ENCODE measurements around the gene CNTD1.

CNTD1 gene

DNA sequence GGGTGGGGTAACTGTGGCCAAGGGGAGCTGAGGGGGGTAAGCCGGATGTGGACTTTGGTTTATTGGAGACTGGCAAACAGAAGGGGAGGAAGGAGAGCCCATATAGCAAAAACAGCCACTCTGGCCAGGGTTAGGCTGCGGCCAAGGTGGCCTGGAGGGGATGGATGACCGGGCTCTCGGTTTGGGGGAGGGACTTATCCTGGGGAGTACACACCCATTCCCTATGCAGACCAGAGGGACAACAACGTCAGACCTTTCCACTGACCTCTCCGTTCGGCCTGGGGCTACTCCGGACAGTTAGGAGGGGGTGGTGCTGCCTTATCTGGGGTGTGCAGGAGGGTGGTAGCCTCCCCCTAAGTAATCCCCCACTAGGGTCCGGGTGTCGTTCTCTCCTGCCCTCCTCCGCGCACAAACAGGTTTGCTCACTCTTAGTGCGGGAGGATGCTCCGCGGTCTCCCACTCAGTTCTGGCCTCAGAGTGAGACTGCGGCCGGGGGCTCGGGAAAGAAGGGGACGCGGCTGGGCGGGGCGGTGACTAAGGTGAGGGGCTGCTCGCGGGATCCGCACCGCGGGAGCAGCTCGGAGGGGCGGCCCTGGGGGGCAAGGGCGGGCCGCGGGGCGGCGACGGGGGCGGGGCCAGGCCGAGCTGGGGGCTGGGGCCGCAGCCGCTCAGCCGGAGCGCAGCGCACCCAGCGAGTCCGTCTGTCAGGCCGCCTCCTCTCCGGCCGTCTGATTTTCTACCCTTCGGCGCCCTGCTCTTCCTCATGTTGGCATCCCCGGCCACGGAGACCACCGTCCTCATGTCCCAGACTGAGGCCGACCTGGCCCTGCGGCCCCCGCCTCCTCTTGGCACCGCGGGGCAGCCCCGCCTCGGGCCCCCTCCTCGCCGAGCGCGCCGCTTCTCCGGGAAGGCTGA lies 18.5 kb upstream of the CNTD1 start, which contains the start of gene WNK4:
WNK4 (plus strand) TSS at position 675 of the 915 bp plus-strand sequence; CDS start at position 764, 89 bp downstream.
- DNase-seq: no peak

DNA sequence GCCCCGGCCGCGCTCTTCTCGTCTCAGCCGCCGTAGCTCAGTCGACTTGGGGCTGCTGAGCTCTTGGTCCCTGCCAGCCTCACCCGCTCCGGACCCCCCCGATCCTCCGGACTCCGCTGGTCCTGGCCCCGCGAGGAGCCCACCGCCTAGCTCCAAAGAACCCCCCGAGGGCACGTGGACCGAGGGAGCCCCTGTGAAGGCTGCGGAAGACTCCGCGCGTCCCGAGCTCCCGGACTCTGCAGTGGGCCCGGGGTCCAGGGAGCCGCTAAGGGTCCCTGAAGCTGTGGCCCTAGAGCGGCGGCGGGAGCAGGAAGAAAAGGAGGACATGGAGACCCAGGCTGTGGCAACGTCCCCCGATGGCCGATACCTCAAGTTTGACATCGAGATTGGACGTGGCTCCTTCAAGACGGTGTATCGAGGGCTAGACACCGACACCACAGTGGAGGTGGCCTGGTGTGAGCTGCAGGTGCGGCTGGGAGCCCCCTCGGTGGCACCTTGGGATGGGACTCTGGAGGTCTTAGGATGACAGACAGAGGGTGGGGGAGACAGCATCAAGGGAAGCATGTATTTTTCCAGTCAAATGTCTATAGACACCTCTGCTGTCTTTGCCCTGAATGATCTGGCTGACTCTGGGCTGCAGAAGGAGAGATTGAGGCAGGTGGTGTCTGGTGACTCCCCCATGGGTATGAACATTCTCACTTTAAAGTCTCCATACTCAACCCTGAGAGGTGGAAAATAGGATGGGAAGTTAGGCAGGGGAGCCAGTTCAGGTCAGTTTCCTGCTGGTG lies 17.6 kb upstream of the CNTD1 start:
- DNase-seq: no peak

GRCh38 chr17:42781639-42782165 lies 17.0 kb upstream of the CNTD1 start:
- DNase-seq: no peak

- no peak for DNase-seq
These were observed 16.2 kb upstream of the CNTD1 start for GRCh38 chr17:42782166-42783061.

- DNase-seq: no peak
These were observed 15.4 kb upstream of the CNTD1 start for GRCh38 chr17:42783062-42783790.

DNA sequence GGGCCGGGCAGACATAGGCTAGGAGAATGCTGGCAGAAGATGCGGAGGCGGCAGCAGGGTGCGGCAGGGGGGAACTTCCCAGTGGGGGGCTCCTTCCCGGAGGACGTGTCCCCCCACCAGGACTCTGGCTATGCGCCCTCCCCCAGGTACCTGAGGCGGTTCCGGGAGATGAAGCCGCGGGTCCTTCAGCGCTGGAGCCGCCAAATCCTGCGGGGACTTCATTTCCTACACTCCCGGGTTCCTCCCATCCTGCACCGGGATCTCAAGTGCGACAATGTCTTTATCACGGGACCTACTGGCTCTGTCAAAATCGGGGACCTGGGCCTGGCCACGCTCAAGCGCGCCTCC lies 14.9 kb upstream of the CNTD1 start:
- no peak for DNase-seq

- DNase-seq: no peak
These were observed 14.3 kb upstream of the CNTD1 start for GRCh38 chr17:42784409-42784808.

GRCh38 chr17:42784811-42785592 lies 13.7 kb upstream of the CNTD1 start:
- DNase-seq: no peak

GRCh38 chr17:42787266-42787665 lies 11.4 kb upstream of the CNTD1 start:
- DNase-seq: no peak

- no peak for DNase-seq
These were observed 6.7 kb upstream of the CNTD1 start for GRCh38 chr17:42791948-42792347.

DNA sequence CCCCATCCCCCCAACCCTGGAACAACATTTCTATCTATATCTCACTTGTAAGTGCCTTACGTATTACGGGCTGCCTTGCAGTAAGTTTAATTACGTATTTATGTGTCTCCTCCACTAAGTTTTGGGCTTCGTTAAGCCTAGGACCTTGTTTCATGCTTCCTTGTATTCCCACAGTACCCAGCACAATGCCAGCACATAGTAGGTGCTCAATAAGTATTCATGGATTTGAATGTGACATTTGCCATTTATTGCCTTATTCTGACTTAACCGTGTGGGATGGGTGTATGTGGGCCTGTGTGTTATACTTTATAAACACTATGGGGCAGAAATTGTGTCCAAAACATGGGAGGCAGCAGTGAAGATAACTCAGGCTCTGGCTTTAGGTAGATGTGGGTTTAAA lies 6.1 kb upstream of the CNTD1 start:
- DNase-seq: no peak

GRCh38 chr17:42795061-42795460 lies 3.6 kb upstream of the CNTD1 start:
- DNase-seq: no peak

GRCh38 chr17:42795465-42795864 lies 3.2 kb upstream of the CNTD1 start:
- no peak for DNase-seq

DNA sequence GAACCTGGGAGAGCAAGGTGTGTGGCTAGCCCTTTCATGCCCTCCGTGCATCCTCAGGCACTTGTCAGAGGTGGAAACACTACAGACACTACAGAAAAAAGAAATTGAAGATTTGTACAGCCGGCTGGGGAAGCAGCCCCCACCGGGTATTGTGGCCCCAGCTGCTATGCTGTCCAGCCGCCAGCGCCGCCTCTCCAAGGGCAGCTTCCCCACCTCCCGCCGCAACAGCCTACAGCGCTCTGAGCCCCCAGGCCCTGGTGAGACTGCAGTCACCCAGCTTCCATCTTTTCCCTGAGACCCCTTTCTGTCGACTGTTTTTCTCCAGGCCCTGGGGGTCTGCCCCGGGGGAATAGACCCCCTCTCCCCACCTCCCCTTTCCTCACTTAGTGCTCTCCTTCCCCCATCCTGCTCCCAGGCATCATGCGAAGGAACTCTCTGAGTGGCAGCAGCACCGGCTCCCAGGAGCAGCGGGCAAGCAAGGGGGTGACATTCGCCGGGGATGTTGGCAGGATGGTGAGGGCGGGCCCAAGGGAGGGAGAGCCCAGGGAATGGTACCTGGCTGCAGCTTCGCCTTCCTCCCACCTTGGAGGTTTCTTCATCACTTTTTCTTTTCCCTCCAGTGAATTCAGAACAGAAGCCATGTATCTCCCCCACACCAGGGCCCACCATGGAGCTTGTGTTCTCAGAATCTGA lies 2.4 kb upstream of the CNTD1 start:
- DNase-seq: no peak

DNA sequence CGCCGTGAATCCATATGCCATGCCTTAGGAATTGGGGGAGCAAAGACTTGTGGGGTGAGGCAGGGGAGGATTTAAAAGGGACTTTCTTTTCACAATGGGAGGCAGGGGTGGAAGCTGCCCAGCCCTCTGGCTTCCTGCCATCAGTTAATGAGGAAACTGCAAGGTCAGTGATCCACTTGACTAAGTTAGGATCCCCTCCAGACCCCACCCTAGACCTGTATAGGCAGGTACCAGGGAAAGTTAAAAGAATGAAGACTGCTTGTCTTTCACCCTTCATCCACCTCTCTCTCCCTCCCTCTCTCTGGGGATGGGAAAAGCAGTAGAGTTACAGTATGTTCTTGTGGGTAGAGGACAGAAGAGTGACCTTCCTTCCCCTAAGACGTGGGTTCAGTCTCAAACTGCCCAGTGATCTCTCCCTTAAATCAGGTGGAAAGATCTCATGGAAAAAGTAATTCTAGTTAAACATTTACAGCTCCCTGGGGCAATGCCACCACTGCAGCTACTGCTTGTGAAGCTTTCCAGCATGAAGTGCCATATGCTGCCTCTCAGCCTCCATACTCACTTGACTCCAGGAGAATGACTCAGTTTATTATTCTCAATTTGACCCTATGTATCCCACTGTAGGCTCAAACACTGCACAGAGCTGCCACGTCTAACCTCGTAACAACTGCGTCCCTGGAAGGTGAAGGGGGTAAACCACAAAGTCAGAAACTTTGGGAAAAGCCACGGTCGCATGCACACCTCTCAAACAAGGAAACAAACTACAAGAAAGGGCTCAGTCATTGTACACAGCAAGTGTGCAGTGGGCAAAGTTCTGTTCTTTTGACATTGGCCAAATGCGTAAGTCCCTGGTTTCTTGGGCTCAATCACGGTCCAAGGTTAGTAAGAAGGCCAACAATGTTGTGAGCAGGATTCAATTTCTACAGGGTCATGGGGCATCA lies 1.3 kb upstream of the CNTD1 start:
- DNase-seq: no peak

- DNase-seq: no peak
These were observed 664 bp upstream of the CNTD1 start for GRCh38 chr17:42798011-42798382.

DNA sequence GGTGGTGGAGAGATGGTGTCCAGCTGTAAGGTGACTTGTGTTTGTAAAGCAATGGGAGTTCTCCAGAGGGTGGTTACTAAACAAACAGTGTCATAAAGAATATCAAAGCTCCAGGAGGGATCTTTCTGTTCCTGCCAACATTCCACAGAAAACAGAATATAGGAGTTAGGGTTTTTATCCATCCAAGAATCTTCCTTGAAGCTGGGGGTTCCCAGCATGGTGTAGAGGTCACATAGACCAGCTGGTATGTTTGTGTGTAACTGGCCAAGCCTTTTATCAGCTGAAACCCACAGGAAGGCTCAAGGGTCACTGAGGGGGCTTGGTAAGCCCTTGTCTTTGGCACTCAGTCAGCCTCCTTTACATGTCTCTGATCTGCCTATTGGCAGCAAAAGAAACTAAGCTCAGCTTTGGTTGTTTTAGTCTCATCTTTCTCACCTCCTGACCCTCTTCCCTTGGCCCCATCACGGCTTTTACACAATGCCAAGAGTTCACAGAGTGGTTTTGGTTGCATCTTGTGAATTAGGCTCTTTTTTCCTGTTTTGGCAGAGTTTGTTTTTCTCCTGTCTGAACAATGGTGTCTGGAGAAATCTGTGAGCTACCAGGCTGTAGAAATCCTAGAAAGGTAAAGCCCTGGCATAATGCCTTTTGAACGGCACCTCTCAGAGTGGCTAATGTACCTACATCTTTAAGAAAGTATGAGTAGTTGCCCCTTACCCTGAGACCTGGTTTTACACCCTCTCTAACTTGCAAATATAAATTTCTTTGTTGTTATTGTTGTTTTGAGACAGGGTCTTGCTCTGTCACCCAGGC lies 4.6 kb downstream of the CNTD1 start:
- no peak for DNase-seq

DNA sequence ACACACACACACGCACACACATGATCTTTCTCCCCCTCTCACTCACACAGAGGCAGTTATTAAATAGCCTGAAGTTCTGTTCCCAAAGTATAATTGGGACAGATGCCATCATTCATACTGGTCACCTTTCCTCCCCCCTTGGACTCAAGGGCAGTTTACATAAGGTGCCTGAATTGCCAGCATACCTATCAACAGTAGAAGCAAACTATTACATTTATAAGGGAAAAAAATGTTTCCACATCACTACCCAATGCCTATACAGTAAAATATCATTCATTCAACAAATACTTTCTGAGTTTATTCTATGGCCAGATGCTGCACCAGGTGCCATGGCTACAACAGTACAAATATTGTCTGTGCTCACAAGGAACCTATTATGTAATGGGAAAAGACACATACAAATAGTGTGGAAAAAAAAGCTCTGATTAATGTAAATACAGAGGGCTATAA lies 6.3 kb downstream of the CNTD1 start:
- no peak for DNase-seq

Measured in NCI-H1092 treated with DMSO at 0.1 percent for 48 hours (cell line).